Measurements from ENCODE around the gene ZNF423.

Gene ZNF423

GRCh38 chr16:49869731-49870130 is 13.8 kb upstream of the ZNF423 start:
- no peak for DNase-seq (ENCODE audit: low spot score)

DNA sequence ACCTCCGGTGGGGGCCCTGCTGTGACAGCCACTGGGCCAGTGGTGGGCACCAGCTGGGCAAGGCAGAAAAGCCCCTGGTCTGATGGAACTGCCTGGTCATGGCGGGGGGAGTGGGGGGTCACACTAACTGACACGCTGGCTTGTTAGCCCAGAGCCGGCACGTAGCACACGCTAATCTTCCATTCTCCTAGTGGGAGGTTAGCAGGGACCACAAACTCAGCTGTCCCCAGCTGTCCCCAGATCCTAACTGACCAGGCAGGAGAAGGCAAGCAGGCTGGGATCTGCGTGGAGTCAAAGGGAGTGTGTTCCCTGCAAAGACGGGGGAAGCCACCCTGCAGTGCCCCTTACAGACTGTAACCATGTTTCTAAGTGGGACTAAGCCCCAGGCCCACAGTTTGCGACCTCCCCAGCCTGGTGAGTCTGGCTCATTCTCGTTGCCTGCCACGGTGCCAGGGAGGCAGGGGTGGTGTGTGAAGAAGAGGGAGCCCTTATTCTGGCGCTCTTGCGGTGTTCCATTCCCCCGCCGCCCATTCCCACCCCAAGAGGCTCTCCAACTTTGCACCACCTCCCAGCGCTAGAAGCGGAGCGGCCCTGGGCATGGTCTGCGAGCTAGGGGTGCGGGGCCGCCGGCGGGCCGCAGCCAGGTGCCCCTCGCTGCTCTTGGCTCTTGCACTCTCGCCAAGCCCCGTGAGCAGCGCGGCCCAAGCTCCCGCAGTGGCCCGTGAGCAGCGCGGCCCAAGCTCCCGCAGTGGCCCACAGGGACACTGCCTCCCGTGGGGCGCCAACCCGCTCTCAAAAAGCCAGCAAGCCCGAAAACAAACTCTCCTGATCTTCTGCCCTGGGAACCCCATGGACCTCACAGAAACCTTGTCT is 12.1 kb upstream of the ZNF423 start:
- no peak for DNase-seq (ENCODE audit: low spot score)

DNA sequence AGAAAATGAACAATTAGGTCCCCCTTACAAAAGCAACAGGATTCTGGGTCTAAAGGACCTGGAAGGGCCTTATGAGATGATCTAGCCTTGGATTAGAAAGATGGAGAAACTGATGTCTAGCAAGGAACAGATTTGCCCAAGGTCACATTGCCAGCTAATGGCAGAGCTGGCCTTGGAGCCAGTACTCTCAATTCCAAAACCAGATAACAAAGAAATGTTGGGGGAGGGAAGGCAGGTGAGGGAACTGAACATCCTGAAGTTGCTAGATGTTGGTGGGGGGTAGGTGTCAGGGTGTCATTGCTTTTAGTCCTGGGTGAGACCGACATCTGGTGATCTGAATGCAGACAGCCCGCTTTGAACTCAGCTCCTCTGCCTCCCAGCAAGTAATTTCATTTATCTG is 11.3 kb upstream of the ZNF423 start:
- DNase-seq (ENCODE audit: low spot score) = no peak

GRCh38 chr16:49866595-49867071 is 10.7 kb upstream of the ZNF423 start:
- no peak for DNase-seq (ENCODE audit: low spot score)

DNA sequence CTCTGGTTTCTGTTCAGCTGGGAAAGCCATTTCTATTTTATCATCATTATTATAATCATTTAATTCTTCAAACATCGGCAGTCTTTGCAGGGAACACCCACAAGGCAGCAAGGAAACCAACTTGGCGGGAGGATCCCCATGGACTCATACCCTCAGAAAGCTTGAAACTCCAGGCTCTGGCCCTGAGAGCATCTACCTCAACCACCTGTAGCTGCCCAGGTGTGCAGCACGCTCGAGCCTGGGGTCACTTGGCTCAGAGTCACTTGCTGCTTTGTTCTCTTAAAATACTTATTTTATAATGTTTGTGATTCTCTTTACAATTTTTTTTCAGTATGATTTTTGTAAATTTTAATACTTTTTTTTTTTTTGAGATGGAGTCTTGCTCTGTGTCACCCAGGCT is 6.8 kb upstream of the ZNF423 start:
- DNase-seq (ENCODE audit: low spot score) = no peak

DNA sequence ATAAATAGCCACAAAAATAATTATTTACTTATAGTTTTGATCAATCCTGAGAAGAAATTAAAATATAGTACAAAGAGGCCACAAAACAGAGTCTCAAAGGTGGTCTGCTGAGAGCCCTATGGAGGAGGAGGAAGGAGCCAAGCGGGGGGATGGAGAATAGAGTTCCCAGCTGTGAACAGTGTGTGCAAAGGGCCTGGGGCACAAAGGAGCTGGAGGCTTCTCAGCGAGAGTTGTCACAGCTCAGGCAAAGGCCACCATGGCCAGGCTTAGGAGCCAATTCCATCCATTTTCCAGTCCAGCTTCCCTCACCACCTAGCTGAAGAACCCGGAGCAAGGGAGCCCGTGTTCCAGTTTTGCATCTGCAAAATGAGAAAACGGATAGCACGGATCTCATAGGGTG is 5.4 kb upstream of the ZNF423 start:
- no peak for DNase-seq (ENCODE audit: low spot score)

DNA sequence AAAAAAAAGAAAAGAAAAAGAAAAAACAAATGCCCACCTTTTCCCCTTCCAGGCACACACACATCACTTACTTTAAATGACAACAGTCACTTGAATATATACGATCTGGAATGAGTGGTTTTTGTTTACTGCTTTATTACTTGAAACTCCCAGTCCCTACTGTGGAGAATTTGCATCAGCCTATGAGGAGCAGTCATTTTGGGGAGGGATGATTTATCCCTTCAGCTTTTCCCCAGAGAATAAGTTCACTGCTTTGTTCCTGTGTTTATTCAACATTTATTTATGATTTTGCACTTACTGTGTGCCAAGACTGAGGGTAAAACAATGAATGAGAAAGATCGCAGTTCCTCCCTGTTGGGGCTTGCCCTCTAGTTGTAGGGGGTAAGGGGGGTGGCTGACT is 4.7 kb upstream of the ZNF423 start:
- DNase-seq (ENCODE audit: low spot score) = no peak

DNA sequence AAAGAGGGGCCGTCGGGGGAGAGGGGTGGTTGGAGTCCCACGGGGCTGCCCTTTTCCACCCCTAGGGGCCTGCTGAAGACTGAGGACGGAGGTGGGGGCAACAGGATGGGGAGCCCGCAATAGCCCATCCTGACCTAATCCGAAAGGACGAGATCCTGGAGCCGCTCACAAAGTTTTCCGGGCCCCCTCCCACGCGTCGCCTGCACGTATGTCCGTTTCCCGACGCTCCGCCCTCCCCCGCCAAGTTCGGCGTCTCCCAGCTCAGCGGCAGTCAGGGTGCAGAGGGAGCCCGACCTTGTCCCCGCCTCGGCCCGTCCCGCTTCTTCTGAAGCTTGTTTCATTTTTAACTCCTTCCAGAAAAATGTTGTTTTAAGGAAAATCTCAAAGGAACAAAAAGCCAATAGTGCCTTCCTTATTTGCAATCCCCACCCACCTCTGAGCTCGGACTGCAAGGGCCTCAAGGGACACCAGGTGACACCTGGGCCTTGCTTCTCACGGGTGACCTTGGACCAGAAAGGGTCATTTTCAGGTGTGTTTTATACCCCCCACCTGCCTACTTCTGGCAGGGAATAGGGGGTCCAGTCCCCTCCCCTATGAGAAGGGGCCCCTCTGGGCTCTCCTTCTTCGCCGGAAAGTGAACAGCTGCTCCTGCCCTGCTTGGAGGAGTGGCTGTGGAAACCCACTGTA is 3.4 kb upstream of the ZNF423 start:
- DNase-seq (ENCODE audit: low spot score) = no peak

DNA sequence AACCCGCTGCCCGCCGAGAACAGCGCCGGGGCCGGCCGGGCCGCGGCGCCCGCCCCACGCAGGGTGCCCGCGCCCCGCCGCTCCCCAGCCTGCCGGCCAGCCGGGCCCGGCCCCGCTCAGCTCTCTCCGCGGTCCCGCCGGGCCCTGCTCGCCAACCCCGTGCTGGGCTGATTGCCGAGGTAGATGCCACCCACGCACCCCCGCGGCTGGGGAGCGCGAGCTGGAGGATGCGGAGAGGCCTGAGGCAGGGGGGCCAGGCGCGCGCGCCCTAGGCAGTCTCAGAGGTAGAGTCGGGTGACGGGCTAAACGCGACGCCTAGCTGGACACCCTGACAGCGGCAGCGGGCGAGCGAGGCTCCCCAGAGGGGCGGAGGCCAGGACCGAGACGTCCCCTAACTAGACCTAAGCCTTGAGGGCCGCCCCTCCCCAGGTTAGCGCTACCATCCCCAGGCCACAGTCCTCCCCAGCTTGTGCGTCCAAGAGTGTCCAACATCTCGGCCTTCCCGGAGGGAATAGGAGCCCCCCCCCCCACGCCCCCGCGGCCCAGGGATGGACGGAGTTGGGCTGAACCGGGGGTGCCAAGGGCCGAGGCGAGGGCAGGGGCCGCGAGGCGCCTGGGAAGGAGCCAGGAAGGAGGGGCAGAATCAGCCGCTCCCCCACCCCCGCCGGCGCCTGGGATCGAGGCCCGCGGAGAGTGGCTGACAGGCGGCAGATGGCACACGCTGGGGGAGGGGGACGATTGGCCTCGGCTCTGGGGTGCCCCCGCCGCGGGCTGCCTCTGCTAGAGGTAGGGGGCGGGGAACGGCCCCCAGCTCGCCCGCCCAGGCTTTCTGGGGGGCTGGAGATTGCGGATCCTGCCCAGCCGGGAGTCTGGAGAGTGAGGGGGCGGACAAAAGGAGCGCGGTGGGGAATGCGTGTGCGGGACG is 2.5 kb upstream of the ZNF423 start:
- peak; percentile 40 for DNase-seq (ENCODE audit: low spot score)

- DNase-seq (ENCODE audit: low spot score) = peak; percentile 75
Measured at GRCh38 chr16:49857423-49858181, 1.7 kb upstream of the ZNF423 start.

GRCh38 chr16:49856672-49857330 is 889 bp upstream of the ZNF423 start:
- DNase-seq (ENCODE audit: low spot score) = peak; percentile 46

GRCh38 chr16:49855280-49855821 is 561 bp downstream of the ZNF423 start:
- peak; percentile 70 for DNase-seq (ENCODE audit: low spot score)

GRCh38 chr16:49854796-49855203 is 1.1 kb downstream of the ZNF423 start:
- DNase-seq (ENCODE audit: low spot score) = peak; percentile 37

DNA sequence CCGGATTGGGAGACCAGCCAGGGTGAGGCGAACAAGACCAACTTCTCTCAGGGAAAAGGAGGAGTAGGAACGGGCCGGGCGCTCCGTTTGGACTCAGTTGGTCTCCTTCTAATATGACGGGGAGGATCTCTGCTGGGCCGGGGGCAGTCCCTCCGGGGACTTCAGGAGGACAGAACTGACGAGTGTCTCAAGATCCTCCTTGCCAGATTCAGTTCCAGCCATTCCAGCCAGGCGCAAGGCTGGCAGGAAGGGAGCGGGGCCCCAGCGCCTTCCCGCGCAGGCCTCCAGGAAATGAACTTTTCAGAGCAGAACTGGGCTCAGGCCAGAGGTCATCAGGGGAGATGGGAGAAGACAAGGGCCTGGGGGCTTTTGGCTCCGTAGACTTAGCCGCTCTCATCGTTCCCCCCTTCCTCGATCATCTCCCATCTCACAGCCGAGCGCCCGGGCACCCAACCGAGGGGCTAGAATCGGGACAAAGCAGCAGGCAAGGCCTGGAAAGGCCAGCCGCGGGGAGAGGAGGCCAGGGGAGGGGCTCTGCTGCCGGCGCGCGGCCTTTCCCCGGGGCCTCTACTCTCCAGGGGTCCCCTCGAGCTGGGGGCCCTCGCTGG is 1.6 kb downstream of the ZNF423 start:
- no peak for DNase-seq (ENCODE audit: low spot score)

GRCh38 chr16:49852279-49852678 is 3.6 kb downstream of the ZNF423 start:
- DNase-seq (ENCODE audit: low spot score) = no peak

- no peak for DNase-seq (ENCODE audit: low spot score)
Measured at GRCh38 chr16:49851468-49851787, 4.5 kb downstream of the ZNF423 start.

DNA sequence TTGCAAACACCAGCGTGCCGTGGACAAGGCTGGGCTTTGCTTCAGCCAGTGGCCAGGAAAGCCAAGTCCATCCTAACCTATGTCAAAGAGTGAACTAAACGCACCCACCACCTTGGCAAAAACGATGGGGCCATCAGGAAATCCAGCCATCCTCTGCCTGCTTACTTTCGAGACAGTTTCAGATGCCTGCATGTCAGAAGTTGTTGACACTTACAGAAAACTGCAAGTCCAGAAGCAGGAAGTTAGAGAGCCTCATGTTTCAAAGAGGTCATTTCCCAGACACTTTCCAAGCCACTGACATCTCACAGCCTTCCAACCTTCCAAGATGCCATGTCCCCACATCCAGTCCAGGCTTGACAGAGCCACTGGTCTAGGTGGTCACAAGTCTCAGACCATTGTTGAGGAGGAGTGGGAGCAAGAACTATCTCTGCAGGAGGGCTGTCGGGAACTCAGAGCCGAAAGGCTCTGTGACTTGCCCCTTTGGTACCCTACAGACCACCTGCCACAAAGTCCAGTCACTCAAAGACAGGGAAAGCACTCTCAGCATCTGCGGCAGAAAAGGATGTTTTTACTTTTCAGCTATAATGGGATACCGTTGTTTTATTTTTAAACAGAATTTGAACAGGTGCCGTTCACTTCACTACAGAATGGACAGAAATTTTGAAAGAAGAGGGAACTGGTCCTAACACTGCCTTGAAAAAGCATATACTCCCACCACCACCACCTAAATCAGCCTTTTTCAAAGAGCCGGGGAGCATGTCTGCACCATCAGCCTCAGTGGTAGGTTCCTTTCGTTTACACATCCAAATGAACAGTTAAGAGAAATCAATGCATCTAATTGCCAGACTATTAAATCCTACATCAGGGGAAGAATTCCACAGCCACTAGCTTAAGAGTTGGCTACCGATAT is 5.1 kb downstream of the ZNF423 start:
- DNase-seq (ENCODE audit: low spot score) = no peak

DNA sequence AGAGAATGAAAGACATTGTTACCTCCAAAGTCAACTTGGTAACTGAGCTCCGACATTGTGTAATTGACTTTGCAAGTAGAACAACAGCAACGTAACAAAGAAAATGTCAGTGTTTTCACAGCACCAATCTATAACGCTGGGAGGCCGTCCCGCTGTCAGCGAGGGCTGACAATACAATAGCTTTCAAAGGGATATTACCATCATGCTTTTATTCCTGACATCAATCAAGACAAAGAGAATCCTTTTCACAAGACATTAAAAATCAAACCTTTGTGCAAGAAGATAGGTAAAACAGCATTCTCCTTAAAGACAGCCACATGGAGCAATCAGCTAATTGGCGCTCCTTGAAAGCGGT is 6.2 kb downstream of the ZNF423 start:
- no peak for DNase-seq (ENCODE audit: low spot score)

DNA sequence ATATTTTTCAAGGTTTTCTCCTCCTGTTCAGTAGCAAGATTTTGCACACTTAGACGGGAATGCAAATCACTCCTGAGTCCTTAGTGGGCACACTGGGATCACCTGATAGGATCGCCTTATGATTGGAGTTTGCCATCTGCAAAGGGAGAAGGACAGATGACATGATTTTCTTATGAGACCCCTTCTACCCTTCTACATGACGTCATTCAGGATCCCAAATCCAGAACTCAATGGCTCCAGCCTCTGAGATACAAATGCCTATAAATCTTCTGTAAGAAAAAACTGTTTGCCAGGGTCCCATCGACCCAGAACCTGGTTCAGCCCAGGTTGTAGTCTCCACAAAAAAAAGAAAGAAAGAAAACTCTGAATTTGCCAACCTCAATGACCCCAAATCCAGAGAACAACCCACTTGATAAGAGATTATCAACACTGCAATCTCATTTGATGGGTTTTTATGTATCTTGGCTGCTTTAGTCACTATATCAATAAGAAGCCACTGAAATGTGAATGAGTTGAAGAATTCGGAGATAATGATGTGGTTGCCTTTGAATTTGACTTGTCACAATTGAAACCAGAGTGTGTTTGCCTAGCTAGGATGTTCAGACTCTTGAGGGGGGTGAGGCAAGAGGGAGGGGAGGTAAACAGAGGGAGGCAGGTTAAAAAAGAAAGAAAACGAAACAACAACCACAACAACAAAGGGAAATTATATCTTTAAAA is 6.7 kb downstream of the ZNF423 start:
- no peak for DNase-seq (ENCODE audit: low spot score)

Data from germinal center (tissue), 1 donor.